HEK293T (cell line): ENCODE data around the gene MMADHC.

Experiments used
- ARNT ChIP-seq: fragments of 450-650 bp; IDR thresholded peaks from 2 replicates; pipeline ENCODE4 v1.6.1; 2017; ENCODE audit warnings: mild to moderate bottlenecking
- BHLHE40 ChIP-seq: fragments of 450-650 bp; IDR thresholded peaks from 2 replicates; pipeline ENCODE4 v1.6.1; 2016; ENCODE audit warnings: mild to moderate bottlenecking, moderate library complexity, borderline replicate concordance
- ELF4 ChIP-seq: fragments of 450-650 bp; IDR thresholded peaks from 2 replicates; pipeline ENCODE4 v1.6.1; 2017; ENCODE audit warnings: antibody characterized with exemption
- FOXA1 ChIP-seq: fragments of 450-650 bp; IDR thresholded peaks from 2 replicates; pipeline ENCODE4 v1.6.1; 2016; ENCODE audit warnings: mild to moderate bottlenecking
- FOXM1 ChIP-seq: fragments of 450-650 bp; IDR thresholded peaks from 2 replicates; pipeline ENCODE4 v1.6.1; 2017; ENCODE audit warnings: mild to moderate bottlenecking, borderline replicate concordance
- HDGF ChIP-seq: fragments of 450-650 bp; IDR thresholded peaks from 2 replicates; pipeline ENCODE4 v1.6.1; 2017; ENCODE audit warnings: antibody characterized with exemption, borderline replicate concordance
- LEF1 ChIP-seq: fragments of 450-650 bp; IDR thresholded peaks from 2 replicates; pipeline ENCODE4 v1.6.1; 2017; ENCODE audit warnings: mild to moderate bottlenecking, borderline replicate concordance
- NFRKB ChIP-seq: fragments of 450-650 bp; IDR thresholded peaks from 2 replicates; pipeline ENCODE4 v1.6.1; 2016; ENCODE audit warnings: mild to moderate bottlenecking, moderate library complexity
- PKNOX1 ChIP-seq: fragments of 450-650 bp; IDR thresholded peaks from 2 replicates; pipeline ENCODE4 v1.6.1; 2016
- SP1 ChIP-seq: fragments of 450-650 bp; IDR thresholded peaks from 2 replicates; pipeline ENCODE4 v1.6.1; 2017
- SUZ12 ChIP-seq: fragments of 450-650 bp; IDR thresholded peaks from 2 replicates; pipeline ENCODE4 v1.6.1; 2016; ENCODE audit warnings: mild to moderate bottlenecking
- TARDBP ChIP-seq: fragments of 450-650 bp; IDR thresholded peaks from 2 replicates; pipeline ENCODE4 v1.6.1; 2016
- ZNF384 ChIP-seq: fragments of 450-650 bp; IDR thresholded peaks from 2 replicates; pipeline ENCODE4 v1.6.1; 2016

DNA sequence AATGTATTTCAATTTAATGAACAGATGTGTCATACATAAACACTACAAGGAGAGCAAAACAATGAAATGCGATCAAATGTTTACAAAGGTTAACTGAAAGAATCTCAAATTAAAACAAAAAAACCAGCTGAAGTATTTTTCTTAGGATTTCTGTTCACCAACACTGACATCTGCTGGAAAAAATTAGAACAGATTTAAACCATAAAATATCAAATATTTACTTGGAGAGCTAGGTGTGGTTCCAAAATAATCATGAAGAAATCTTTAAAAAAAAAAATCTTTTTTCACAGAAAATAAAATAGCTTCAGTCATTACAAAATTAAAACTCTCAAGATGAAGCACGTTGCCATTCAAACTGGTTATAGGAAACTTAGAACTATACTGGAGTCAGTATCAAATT is 13.8 kb downstream of the MMADHC start:
- no peak for TF ChIP-seq NFRKB
- no peak for TF ChIP-seq SP1
- TF ChIP-seq FOXM1, result no peak
- no peak for TF ChIP-seq HDGF
- no peak for TF ChIP-seq BHLHE40
- TF ChIP-seq SUZ12, result no peak
- TF ChIP-seq ARNT, result no peak
- no peak for TF ChIP-seq ELF4
- no peak for TF ChIP-seq ZNF384
- TF ChIP-seq LEF1, result no peak
- TF ChIP-seq FOXA1, result no peak
- no peak for TF ChIP-seq TARDBP
- no peak for TF ChIP-seq PKNOX1
